Measurements from ENCODE around the gene MFAP5. TPM values are rescaled to one million over a fixed set of nuclear protein-coding genes. Genes with fewer than 3 reads are reported as not detected.

Gene MFAP5
- total and polyA plus RNA-seq, 2 donors (not counting 3 experiments of a cell fraction or from before 2014, with no cell fraction given), result 0.39 TPM; not detected in 1

DNA sequence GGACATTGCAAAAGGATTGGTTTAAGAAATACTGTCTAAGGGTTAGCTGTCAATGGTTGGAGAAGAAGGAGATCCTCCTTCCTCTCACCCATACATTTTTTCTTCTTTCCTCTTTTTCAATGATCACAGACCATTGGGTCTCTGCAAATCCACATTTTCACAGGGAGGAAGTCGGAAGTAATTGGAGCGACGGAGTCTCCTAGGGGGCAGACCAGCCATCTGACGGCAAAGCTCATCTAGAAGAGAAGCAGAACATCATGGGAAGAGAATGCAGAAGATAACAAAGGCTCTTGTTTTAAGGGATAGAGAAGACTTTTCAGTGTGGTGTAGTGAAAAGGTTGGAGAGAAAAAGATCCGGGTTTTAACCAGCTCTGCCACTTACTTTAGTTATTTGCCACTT, 14.7 kb downstream of the MFAP5 start:
- Histone ChIP-seq H3K9me1 (replicated peaks; ENCODE audit: control insufficient read depth, extremely low read depth, insufficient read depth, low read length) (no peaks in the 10 kb centered on the region), H3K9ac (replicated peaks; ENCODE audit: extremely low read depth, insufficient read depth, low read length) (no peak overlapping the region), H2AFZ (ENCODE audit: low read depth, low read length) (no peak overlapping the region), H3K36me3 (ENCODE audit: control insufficient read depth in 2 of 2, extremely low read depth in 1 of 2, insufficient read depth in 2 of 2, low read length in 2 of 2) (no peaks in the 10 kb centered on the region), H3K27ac (ENCODE audit: insufficient read depth, low read depth, low read length) (no peak overlapping the region), H3K4me3 (replicated peaks in 1 of 3; ENCODE audit: insufficient read depth in 1 of 3, low read depth in 1 of 3, low read length in 3 of 3) (no peak overlapping the region), H3K79me2 (ENCODE audit: control insufficient read depth, insufficient read depth, low read length) (no peaks in the 10 kb centered on the region), H3K4me2 (ENCODE audit: insufficient read depth, low read length) (no peak overlapping the region), H3K4me1 (ENCODE audit: control insufficient read depth, extremely low read depth, insufficient read depth, low read length) (no peaks in the 10 kb centered on the region), H4K20me1 (replicated peaks; ENCODE audit: control insufficient read depth, extremely low read depth, insufficient read depth, low read length) (no peaks in the 10 kb centered on the region), H3K27me3 (ENCODE audit: control insufficient read depth in 2 of 2, insufficient read depth in 2 of 2, low read length in 2 of 2) (peaks cover 0 to 10% of the 10 kb centered on the region in 2 experiments), H3K9me3 (replicated peaks; ENCODE audit: control insufficient read depth, insufficient read depth, low read length) (no peaks in the 10 kb centered on the region)
- DNase-seq (ENCODE audit: low read depth, low spot score), result no peak
- no TSS peak for BruUV-seq (replicated peaks)
- intact Hi-C loops (cut with micrococcal nuclease) (no loop called here), dilution Hi-C loops (cut with MboI; ENCODE audit: extremely low pct_ligation_motif_present, low sequenced_read_pairs) (no loop called here)
- FAIRE-seq, result no peak
- CTCF ChIA-PET, result interaction anchor here (1.0 to 3.0 kb wide), 7 partner anchors 7 to 391 kb away, joined by 3 to 33 read pairs (median 4); no protein-coding TSS in a partner anchor
- TF ChIP-seq FOS (IDR thresholded peaks at IDR 0.05; ENCODE audit: borderline replicate concordance, insufficient read depth, low read length) (no peak), POLR2AphosphoS5 (IDR thresholded peaks at IDR 0.05; ENCODE audit: insufficient read depth, low read depth, low read length) (no peak), EZH2 (IDR thresholded peaks at IDR 0.05; ENCODE audit: borderline replicate concordance, low read depth, low read length, severe bottlenecking) (no peak)
- TF ChIP-seq, protein P1, sequence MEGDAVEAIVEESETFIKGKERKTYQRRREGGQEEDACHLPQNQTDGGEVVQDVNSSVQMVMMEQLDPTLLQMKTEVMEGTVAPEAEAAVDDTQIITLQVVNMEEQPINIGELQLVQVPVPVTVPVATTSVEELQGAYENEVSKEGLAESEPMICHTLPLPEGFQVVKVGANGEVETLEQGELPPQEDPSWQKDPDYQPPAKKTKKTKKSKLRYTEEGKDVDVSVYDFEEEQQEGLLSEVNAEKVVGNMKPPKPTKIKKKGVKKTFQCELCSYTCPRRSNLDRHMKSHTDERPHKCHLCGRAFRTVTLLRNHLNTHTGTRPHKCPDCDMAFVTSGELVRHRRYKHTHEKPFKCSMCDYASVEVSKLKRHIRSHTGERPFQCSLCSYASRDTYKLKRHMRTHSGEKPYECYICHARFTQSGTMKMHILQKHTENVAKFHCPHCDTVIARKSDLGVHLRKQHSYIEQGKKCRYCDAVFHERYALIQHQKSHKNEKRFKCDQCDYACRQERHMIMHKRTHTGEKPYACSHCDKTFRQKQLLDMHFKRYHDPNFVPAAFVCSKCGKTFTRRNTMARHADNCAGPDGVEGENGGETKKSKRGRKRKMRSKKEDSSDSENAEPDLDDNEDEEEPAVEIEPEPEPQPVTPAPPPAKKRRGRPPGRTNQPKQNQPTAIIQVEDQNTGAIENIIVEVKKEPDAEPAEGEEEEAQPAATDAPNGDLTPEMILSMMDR (IDR thresholded peaks at IDR 0.05; ENCODE audit: extremely low read depth in 1 of 2, insufficient read depth in 1 of 2, low read depth in 1 of 2, low read length in 2 of 2), result no peak
- POLR2A ChIA-PET, result no interaction called here

All from endothelial cell of umbilical vein (primary cell).